Activated CD8-positive, alpha-beta memory T cell treated with anti-CD3 and anti-CD28 coated beads for 24 hours (primary cell): ENCODE measurements around the gene MAPK10.
A peak's percentile ranks its signal among the peaks of the same experiment; 100 is the strongest.

Experiments
- DNase-seq: peaks from one replicate; pipeline ENCODE4 v3.0.0-alpha.2; 2020

Gene MAPK10

DNA sequence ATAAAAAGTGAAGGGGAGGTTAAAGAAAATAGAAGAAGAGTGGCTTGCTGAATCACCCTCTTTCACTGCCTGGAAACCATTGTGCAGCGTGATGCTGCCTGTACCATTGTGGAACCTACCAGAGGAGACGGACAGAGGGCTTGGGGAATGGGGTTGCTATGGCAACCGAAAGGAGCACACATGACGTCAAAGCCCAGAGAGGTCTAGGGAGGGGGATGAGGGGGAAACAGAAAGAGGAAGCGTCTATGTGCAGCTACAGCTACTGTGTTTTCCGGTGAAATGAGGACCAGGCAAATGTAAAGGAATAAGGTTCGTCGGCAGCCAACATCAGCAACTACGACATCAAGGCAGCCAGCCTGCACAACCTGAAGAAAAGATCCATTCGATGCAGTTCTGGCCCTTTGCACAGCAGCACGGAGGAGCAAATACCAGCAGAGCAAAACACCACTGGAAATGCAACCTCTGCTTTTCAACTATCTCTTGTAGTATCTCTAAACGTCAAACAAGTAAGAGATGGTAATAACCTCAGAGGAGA, at the start of gene MAPK10:
MAPK10 (minus strand) TSS at position 110 of the 535 bp plus-strand sequence.
- peak; percentile 56 for DNase-seq

DNA sequence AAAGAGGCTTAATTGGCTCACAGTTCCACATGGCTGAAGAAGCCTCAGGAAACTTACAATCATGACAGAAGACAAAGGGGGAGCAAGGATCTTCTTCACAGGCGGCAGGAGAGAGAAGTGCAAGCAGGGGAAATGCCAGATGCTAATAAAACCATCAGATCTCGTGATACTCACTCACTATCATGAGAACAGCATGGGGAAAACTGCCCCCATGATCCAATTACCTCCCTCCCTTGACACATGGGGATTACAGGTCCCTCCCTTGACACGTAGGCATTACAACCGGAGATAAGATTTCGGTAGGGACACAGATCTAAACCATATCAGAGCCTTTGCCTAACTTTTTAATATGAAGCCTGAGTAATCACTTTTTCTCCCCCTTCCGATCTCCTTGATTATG, 43.7 kb upstream of the MAPK10 start:
- DNase-seq: no peak

DNA sequence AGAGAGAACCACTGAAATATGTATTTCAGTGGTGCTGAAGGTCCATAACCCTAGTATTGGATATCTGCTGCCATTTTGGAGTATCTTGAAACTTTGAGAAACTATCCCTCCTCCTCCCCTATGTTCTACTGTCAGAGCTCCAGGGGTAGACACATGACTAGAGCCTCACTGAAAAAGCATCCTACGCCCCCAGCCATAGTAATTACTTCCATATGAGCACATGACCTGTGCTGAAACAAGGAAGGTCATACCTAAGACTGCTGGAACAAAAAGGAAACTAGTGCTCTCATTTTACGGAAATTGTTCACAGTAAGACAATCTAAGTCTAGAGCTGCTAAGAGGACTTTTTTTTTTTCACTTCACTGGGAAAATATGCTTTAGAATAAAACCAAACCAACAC, 42.0 kb upstream of the MAPK10 start:
- no peak for DNase-seq

DNA sequence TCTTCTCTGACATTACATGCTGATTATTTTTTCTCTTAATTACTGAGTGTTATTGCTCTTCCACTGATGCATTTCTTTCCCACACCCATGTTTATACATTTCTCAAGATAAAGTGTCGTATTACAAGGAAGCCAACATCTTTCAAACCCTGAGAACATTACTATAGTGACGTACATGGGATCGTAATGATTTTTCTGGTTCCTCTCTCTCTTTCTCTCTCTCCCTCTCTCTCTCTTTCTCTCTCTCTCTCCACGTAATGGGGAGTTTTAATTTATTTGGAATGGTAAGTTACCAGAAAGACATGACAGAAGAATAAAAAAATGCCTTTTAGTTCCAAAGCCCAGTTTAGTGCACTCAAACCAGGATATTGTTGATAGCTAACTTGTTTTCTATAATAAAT, 40.4 kb upstream of the MAPK10 start:
- DNase-seq: no peak

DNA sequence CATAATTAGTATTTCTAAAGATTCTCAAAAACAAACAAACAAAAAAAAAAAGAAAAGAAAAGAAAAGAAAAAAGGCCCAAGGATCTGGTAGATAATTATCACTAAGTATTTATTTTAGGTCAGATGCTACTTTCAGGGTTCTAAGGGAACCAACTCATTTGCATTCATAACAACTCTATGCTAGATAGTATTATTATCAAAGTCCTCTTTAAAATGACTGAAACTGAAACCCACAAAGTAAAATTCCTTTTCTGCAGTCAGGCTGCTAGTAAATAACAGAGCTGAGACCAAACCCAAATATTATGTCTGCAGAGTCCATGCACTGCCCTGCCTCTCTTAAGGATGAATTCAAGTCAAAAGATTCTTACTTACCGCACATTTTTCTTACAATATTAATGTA, 38.3 kb upstream of the MAPK10 start:
- DNase-seq: no peak

DNA sequence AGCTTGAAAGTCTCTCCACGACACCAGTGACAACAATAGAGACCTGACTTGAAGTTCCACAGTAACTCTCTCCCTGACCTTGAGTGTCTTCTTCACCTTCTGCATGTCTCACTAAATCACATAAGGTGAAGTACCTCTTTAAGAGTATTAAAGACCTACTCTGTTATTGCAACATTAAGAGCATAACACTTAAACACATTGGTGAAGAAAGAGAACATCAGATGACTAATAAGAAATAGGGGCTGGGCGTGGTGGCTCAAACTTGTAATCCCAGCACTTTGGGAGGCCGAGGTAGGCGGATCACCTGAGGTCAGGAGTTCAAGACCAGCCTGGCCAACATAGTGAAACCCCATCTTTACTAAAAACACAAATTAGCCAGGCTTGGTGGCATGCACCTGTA, 33.9 kb upstream of the MAPK10 start:
- DNase-seq: no peak

DNA sequence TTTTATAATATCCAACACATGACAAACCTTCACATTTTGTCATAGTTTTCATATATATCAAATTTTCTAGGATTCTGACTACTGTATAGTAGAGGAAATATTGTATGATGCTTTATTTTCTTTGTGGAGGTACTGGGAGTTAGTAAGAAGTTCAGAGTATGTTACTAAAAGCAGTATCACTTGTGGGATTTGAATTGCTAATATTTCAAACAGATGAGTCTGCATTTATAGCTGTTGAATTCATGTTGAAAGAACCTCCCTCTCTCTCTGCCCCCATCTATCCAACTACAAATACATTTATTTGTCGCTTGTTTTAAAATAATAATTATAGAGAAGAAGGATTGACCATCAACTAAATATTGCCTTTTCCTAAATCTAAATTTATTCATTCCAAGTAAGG, 29.8 kb upstream of the MAPK10 start:
- no peak for DNase-seq

DNA sequence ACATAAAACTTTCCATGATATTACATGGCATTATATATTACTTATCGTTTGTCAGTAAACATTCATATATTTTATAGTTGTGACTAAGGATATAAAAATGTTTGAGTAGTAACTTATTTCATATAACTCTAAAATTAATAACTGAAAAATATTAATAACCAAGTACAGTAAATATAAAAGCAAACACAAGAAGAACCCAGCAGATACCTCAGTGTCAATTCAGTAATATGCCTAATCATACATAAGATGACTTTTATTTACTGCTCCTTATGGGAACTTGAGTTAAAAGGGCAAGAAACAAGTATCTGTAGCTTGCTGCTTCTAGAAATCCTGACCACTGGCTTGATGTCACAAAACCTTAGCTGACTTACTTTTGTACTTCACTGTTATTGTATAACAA, 28.4 kb upstream of the MAPK10 start:
- DNase-seq: no peak

DNA sequence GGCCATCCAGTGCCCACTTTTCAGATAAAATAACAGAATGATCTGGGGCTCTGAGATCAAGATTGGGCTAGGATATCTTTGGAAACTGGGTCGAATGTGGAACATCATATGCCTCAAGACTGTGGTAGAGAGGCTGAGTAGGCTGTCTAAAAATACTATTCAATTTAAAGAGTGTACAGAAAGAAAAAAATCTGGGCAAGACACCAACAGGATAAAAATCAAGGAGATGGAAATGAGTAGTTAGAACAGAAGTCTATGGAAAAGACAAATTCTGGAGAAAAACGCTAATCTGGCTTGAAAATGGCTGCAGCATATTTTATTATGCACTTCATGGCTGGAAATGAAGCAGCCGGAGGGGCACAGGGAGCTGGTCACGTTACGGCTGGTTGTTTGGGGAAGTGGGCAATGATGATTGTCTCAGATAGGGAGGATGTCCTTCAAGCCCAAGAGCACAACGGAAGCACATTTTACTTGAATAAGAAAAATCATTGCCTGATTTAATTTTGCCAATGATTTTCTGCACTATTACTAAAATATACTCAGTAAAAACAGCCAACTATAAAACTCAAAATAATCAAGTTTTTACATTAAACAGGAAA, 27.1 kb upstream of the MAPK10 start:
- no peak for DNase-seq

DNA sequence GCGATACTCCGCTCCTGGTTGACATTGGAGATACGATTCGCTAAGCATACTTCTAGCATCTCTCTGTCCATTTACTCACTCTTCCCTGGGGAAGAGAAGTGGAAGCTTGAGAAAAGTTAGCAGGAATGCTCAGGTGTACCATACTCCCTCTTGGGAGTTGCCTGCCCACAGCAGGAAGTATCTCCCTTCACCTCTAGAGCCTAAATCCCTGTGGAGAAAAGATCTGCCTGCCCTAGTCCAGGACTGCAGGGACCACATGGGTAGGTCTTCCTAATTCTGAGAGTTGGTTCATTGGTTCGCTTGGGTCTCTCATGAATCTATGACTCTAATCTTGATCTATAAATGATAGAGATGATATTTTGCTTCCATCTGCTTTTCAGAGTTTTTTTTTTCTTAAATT, 26.3 kb upstream of the MAPK10 start:
- DNase-seq: no peak

DNA sequence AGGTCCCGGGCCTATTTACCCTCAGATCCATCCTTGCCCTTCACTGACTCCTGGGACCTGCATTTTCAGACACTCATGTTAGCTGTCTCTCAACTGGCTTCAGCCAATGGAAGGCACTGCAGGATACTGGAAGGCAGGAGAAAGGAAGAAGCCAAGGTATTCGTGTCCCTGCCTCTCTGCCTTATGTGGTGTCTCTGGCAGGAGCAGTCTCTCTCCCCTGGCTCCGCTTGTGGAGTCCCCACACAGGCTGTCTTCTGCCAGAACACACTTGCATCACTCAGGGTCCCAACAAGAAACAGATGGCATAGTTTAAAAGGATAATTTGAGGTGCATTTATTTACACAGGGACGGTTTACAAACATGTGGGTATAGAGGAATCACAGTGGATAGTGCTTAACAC, 21.6 kb upstream of the MAPK10 start:
- DNase-seq: no peak

DNA sequence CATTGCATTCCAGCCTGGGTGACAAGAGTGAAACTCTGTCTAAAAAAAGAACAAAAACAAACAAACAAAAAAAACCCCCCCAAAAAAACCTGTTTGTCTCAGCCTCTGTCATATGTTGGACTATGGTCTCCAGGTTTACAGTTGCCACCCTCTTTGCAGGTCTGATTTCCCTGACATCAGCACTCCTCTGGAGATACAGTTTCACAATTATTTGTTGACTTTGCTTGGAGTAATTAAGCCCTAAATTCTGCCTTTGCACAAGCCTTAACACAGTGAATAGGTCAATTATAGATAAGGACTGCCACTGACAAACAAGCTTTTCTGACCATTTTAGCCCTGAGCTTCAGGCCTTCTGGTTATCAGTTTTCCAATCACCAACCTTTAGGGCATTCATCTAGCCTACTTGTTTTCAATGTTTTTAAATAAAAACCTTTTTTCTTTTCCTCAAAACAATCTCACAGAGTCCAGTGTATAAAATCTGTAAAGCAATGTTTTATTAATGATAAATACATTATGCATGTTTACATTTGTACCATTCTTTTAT, 20.4 kb upstream of the MAPK10 start:
- DNase-seq: no peak

DNA sequence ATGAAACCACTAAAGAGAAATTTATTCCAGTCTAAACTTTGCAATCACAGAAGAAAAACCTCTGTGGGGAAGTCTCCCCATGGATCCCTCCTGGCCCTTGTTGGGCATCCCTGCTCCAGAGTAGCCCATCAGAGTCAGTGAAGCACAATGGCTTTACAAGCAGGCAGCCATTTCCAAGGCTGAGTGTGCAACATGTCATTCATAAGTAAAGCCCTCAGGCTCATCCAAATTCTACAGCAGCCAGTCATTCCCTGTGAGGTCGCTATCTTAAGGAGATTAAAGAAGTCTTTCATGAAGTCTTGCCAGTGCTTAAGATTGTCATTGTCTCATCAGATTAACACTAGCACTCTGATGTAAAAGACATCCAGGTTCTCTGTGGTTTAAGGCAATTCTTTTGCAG, 17.0 kb upstream of the MAPK10 start:
- no peak for DNase-seq

DNA sequence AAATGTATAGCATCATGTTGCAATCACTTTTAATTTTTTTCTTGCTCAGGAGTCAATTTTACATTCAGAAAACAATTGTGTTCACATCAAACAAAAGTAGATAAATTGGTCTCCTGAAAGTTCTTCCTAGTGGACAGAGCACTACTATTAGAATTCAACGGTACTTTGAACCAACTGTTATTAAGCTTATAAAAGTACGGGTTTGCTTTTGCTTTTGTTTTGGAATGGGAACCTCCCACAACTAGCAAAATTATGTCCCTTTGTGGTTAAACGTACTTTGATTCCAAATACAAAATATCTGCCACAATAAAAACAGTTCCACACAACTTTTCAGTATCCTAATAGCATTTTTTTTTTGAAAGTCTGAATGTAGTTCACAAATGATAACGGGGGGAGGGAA, 8.6 kb upstream of the MAPK10 start:
- no peak for DNase-seq

DNA sequence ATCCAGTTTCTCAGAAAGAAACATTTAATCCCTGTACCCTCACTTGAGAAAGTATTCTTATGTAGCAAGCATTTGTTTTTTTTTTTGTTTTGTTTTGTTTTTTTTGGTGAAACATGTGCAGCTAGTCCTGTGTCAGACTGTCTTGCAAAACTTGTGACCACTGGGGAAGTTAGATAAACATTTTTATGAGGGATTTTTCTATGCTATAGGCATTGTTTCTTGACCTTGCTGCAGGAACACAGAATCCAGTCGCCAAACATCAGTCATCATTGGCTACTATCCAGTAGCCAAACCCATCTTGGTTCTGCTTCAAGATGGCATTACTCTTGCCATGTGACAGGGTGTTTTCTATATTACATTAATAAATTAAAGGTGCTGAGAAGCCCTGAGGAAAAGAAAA, 7.7 kb upstream of the MAPK10 start:
- no peak for DNase-seq

DNA sequence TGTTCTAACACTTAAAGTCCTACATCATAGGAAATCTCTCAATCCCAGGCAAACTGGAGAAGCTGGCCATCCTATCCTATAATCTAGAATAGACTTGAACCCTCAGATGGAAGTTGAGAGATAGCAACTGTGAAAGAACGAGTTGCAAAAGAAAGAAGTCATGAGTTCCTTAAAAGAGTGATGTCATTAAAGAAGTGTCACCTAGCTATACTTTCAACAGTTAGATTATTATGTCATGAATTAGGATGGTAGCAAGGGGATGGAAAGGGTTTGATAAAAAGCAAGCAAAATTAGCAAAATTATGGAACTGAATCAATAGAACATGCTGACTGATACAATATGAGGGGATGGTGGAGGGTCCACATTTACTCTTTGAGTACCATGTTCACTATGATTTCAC, 7.1 kb upstream of the MAPK10 start:
- DNase-seq: no peak

DNA sequence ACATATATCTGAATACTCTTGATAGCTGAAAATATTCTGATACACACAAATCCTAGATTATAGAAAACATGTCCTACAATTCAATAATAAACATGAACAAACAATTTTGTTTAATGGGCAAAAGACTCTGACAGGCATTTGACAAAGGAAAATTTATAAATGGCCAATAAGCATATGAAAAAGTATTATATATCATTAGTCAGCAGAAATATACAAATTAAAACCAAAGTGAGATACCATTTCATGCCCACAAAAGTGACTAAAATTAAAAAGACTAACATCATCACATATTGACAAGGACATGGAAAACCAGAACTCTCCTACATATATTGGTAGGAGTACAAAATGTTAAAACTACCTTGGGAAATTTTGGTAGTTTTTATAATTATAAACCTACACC, 2.7 kb upstream of the MAPK10 start:
- DNase-seq: no peak

DNA sequence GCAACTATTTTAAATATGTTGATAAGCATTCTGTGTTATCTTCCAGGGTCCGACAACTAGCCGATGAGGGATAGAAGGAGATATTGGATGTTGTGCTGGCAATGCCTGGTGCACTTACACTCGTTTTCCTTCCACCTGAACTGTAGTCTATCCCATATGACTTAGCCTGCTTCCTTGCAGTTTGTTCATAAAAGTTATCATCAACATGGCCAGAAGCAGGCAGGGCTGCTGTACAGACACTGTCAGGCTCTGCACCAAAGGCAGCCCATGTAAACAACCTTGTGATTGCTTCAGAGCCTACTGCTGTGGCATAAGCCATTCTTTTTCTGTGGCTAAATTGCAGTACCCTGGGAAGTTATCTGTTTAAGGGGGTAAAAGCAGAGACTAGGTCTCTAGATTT, 1.6 kb downstream of the MAPK10 start:
- DNase-seq: no peak

DNA sequence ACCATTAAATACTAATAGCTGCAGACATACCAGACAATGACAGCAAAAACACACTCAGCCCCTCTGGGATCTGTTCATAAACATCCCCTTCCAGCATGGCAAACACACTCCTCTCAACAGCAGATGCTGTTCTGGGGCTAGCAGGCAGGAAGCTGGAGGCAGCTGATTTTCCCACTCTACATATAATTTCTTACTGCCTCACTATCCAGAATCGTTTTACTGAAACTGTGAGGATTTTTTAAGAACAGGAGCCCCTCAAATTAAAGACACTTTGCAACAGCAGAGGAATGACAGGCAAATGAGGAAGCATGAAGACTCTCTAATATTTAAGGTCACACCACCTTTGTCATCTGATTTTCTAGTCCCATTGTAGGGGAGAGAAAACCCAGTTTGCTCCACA, 2.2 kb downstream of the MAPK10 start:
- no peak for DNase-seq

DNA sequence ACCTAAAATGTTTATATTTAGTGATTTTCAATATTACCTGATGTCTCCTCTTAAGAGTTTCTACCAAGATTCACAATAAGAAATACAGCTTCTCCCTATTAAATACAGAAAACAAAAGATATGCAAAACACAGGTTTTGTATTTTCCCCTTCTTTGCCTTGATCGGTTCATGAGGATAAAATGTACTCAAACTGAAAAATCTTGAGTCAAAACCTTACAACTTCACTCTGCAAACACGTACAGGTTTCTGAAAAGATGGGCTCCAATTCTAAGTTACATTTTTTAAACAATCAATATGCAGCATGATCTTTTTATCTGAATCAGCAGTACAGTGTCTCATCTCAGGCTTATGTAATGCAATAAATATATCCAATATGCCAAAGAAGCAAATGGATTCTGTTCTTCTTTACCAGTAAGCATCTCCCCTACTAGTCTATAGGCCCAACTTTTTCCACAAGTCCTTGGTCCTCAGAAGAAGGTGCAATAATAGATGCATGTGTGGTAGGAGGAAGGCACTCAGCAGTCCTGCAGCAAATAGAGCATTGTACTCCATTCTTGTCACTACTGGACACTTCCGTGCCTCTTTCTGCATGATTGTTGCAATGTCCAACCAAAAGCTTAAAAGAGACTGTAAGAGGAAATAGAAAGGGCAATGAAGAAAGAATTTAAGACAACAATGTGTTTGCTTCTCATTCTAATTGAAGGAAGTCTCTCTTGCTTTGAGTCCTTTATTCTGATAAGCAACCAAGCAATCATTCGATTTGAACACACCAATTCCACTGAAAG, 3.2 kb downstream of the MAPK10 start:
- no peak for DNase-seq

DNA sequence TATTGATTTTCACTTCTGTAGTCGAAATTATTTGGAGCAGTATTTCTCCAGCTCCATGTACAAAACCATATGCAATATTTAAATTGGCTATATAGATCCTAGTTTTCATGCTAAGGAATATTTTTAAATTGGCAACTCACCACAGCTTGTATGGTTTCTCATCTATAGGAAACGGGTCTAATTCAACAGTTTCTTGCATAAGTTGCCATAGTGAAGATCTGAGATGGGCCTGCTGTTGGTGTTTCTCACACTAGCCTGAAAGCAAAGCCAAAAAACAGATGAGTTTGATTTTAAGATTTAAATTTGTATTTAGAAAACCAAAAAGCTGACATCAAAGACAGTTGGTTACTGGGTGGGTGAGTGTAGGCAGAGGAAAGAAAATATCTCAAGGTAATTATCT, 5.5 kb downstream of the MAPK10 start:
- no peak for DNase-seq

DNA sequence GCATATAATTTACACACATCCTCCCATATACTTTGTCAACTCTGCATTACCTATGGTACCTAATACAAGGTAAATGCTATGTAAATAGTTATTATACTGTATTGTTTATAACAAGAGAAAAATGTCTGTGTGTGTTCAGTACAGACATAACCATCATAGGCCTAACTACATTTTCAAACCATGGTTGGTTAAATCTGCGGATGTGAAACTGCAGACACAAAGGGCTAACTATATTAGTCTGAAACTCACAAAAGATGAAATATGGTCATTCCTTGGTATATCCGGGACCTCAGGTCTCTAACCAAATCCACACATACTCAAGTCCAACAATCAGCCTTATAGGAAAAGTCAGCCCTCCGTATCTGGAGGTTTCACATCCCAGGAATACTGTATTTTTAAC, 13.5 kb downstream of the MAPK10 start:
- no peak for DNase-seq

DNA sequence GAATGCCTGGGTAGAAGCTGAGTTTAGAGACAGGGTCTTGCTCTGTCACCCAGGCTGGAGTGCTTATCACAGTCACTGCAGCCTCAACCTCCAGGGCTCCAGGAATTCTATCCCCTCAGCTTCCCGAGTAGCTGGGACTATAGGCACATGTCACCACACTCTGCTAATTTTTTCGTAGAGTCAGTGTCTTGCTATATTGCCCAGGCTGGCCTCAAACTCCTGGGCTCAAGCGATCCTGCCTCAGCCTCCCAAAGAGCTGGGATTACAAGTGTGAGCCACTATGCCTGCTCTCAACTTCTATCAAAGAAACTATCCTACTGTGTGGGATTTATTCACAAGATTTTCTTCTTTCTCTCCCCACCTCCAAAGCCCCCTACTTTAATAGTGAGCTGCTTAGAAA, 15.7 kb downstream of the MAPK10 start:
- DNase-seq: no peak

DNA sequence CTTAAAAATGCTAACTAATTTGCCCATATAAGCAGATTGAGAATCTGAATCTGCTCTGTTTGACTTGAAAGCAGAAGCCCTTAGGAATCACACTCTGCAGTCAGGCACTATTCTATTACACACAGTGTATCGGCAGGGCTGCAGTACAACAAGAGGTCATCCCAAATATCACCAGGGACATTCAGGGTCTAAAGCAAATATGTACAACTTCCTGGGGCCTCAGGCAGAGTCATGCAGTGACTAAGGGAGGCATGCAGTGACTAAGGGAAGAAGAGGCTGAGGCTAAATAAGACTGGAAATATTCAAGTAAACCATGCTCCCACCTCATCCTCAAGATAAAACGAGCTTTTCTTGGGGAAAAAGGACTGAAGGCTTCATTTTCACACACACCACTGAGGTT, 20.9 kb downstream of the MAPK10 start:
- DNase-seq: no peak

DNA sequence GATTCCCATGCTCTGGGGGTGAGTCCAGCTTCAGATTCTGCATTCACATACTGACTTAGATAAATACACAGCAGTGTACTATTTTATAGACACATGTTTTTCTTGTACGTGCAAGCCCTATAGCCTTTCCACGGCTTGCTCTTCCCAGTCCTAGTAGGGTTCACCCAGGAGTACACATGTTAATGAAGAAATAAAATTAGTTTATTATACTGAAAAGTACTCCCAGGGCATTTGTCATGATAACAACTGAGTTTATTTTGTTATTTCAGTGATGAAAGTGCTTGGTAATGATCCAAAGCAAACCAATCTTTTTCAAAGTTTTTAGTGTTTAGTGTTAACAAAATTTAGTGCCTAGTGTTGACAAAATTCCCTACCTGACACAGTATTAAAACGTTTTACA, 21.3 kb downstream of the MAPK10 start:
- DNase-seq: no peak
